ENCODE data around the gene TFDP2. TPM values are rescaled to one million over a fixed set of nuclear protein-coding genes. Genes with fewer than 3 reads are reported as not detected.
"Not testable (repeated sequence)": the region's sequence is repeated elsewhere in the genome, so short reads cannot be mapped to it uniquely, and the experiment has no call there.

Gene TFDP2
- total and polyA plus RNA-seq, 2 donors (not counting 1 experiment from before 2014, with no cell fraction given), result 5.5 to 31.7 TPM

GRCh38 chr3:142149673-142149992 is 289 bp upstream of the TFDP2 start:
- no peak for ATAC-seq (ENCODE audit: low read depth)
- no peaks in the 10 kb centered on the region for H3K9me3 Mint-ChIP-seq (ENCODE audit: insufficient read depth)
- intact Hi-C loops (cut with micrococcal nuclease), result loop anchor here (1.0 to 5.0 kb wide), 7 partner anchors 76 to 853 kb away; partner anchors contain the start of genes ATP1B3, ATR, GK5 and RNF7
- no peaks in the 10 kb centered on the region for H3K27me3 Mint-ChIP-seq
- peak overlapping the region; percentile 92 for H3K4me2 ChIP-seq (replicated peaks; ENCODE audit: low read depth, low read length, poor library complexity, severe bottlenecking)
- H3K27me3 ChIP-seq (replicated peaks in 1 of 4; ENCODE audit: control extremely low read depth in 1 of 4, control insufficient read depth in 3 of 4, insufficient read depth in 4 of 4, low read length in 3 of 4), result no peaks in the 10 kb centered on the region
- whole genome bisulfite sequencing (ENCODE audit: insufficient coverage), result 15% methylated on average over 12 of the region's 14 CpGs
- ChIA-PET CTCF (interaction anchor here (0.9 kb wide), 1 partner anchor 24 kb away, joined by 3 read pairs; no protein-coding TSS in a partner anchor), POLR2A (no interaction called here)
- peak overlapping the region; percentile 88 for H3K4me3 Mint-ChIP-seq
- H3K27ac ChIP-seq (ENCODE audit: low read length in 2 of 2), result peak overlapping the region in 1 of 2 donors; percentile 35
- H3K4me3 ChIP-seq (ENCODE audit: control extremely low read depth in 1 of 5, extremely low read depth in 1 of 5, insufficient read depth in 1 of 5, low read depth in 2 of 5, low read length in 4 of 5), result peak overlapping the region in 4 of 5 experiments; percentile 61 to 85 (median 76)
- no peak for DNase-seq
- peaks cover 8% of the 10 kb centered on the region for H3K79me2 ChIP-seq (ENCODE audit: control insufficient read depth, insufficient read depth, low read length)
- peaks cover 19% of the 10 kb centered on the region for H3K4me1 Mint-ChIP-seq
- no peaks in the 10 kb centered on the region for H3K9me3 ChIP-seq (ENCODE audit: control extremely low read depth in 1 of 3, control insufficient read depth in 2 of 3, insufficient read depth in 1 of 3, low read length in 2 of 3)
- TF ChIP-seq EZH2 (IDR thresholded peaks at IDR 0.05; ENCODE audit: borderline replicate concordance, insufficient read depth, low read depth, low read length, poor library complexity, severe bottlenecking), result no peak
- TF ChIP-seq CTCF (IDR thresholded peaks at IDR 0.05), result no peak
- H4K20me1 ChIP-seq (ENCODE audit: control insufficient read depth, insufficient read depth, low read length, poor library complexity, severe bottlenecking), result no peaks in the 10 kb centered on the region
- H3K9ac ChIP-seq (ENCODE audit: low read length), result peak overlapping the region; percentile 79
- peak overlapping the region; percentile 86 for H2AFZ ChIP-seq (ENCODE audit: insufficient read depth, low read depth, low read length, poor library complexity, severe bottlenecking)
- peak overlapping the region; percentile 87 for H3K27ac Mint-ChIP-seq
- H3K4me1 ChIP-seq (ENCODE audit: control insufficient read depth in 2 of 2, insufficient read depth in 2 of 2, low read length in 2 of 2), result peaks cover 7 to 15% of the 10 kb centered on the region in 2 donors
- H3K36me3 ChIP-seq (replicated peaks in 1 of 2; ENCODE audit: control extremely low read depth in 1 of 2, control insufficient read depth in 1 of 2, extremely low read depth in 1 of 2, insufficient read depth in 2 of 2, low read length in 1 of 2), result no peaks in the 10 kb centered on the region

- intact Hi-C loops (cut with micrococcal nuclease), result loop anchor here (2.0 to 5.0 kb wide), 5 partner anchors 271 to 854 kb away; partner anchors contain the start of genes ATP1B3, ATR, RNF7 and U2SURP
- peak overlapping the region; percentile 92 for H3K4me2 ChIP-seq (replicated peaks; ENCODE audit: low read depth, low read length, poor library complexity, severe bottlenecking)
- H3K36me3 ChIP-seq (replicated peaks in 1 of 2; ENCODE audit: control extremely low read depth in 1 of 2, control insufficient read depth in 1 of 2, extremely low read depth in 1 of 2, insufficient read depth in 2 of 2, low read length in 1 of 2), result no peaks in the 10 kb centered on the region
- no peak for ATAC-seq (ENCODE audit: low read depth)
- H3K27me3 ChIP-seq (replicated peaks in 1 of 4; ENCODE audit: control extremely low read depth in 1 of 4, control insufficient read depth in 3 of 4, insufficient read depth in 4 of 4, low read length in 3 of 4), result no peaks in the 10 kb centered on the region
- peaks cover 7 to 15% of the 10 kb centered on the region in 2 donors for H3K4me1 ChIP-seq (ENCODE audit: control insufficient read depth in 2 of 2, insufficient read depth in 2 of 2, low read length in 2 of 2)
- H3K9ac ChIP-seq (ENCODE audit: low read length), result peak overlapping the region; percentile 79
- peak overlapping the region in 1 of 2 donors; percentile 76 for H3K27ac ChIP-seq (ENCODE audit: low read length in 2 of 2)
- H4K20me1 ChIP-seq (ENCODE audit: control insufficient read depth, insufficient read depth, low read length, poor library complexity, severe bottlenecking), result no peaks in the 10 kb centered on the region
- H3K27ac Mint-ChIP-seq, result peak overlapping the region; percentile 64
- H3K4me3 Mint-ChIP-seq, result peak overlapping the region; percentile 88
- no peaks in the 10 kb centered on the region for H3K9me3 Mint-ChIP-seq (ENCODE audit: insufficient read depth)
- POLR2A ChIA-PET, result no interaction called here
- H3K79me2 ChIP-seq (ENCODE audit: control insufficient read depth, insufficient read depth, low read length), result peaks cover 19% of the 10 kb centered on the region
- H2AFZ ChIP-seq (ENCODE audit: insufficient read depth, low read depth, low read length, poor library complexity, severe bottlenecking), result peak overlapping the region; percentile 86
- H3K4me1 Mint-ChIP-seq, result peaks cover 19% of the 10 kb centered on the region
- 19% methylated on average over 4 of the region's 11 CpGs for WGBS (ENCODE audit: insufficient coverage)
- H3K4me3 ChIP-seq (ENCODE audit: control extremely low read depth in 1 of 5, extremely low read depth in 1 of 5, insufficient read depth in 1 of 5, low read depth in 2 of 5, low read length in 4 of 5), result peak overlapping the region; percentile 56 to 85 (median 74)
- no peaks in the 10 kb centered on the region for H3K9me3 ChIP-seq (ENCODE audit: control extremely low read depth in 1 of 3, control insufficient read depth in 2 of 3, insufficient read depth in 1 of 3, low read length in 2 of 3)
- no peaks in the 10 kb centered on the region for H3K27me3 Mint-ChIP-seq
- DNase-seq, result no peak
- CTCF ChIA-PET, result no interaction called here
- no peak for TF ChIP-seq CTCF (IDR thresholded peaks at IDR 0.05)
- TF ChIP-seq EZH2 (IDR thresholded peaks at IDR 0.05; ENCODE audit: borderline replicate concordance, insufficient read depth, low read depth, low read length, poor library complexity, severe bottlenecking), result no peak
Observed at GRCh38 chr3:142148044-142148791, 1.1 kb downstream of the TFDP2 start.

- H3K36me3 ChIP-seq (replicated peaks in 1 of 2; ENCODE audit: control extremely low read depth in 1 of 2, control insufficient read depth in 1 of 2, extremely low read depth in 1 of 2, insufficient read depth in 2 of 2, low read length in 1 of 2); ATAC-seq (ENCODE audit: low read depth); POLR2A ChIA-PET; H3K4me3 ChIP-seq (ENCODE audit: control extremely low read depth in 1 of 5, extremely low read depth in 1 of 5, insufficient read depth in 1 of 5, low read depth in 2 of 5, low read length in 4 of 5); H3K27me3 Mint-ChIP-seq; H4K20me1 ChIP-seq (ENCODE audit: control insufficient read depth, insufficient read depth, low read length, poor library complexity, severe bottlenecking); H3K27ac ChIP-seq (ENCODE audit: low read length in 2 of 2); H3K9me3 ChIP-seq (ENCODE audit: control extremely low read depth in 1 of 3, control insufficient read depth in 2 of 3, insufficient read depth in 1 of 3, low read length in 2 of 3); H3K27ac Mint-ChIP-seq; H3K4me3 Mint-ChIP-seq; CTCF ChIA-PET; H3K27me3 ChIP-seq (replicated peaks in 1 of 4; ENCODE audit: control extremely low read depth in 1 of 4, control insufficient read depth in 3 of 4, insufficient read depth in 4 of 4, low read length in 3 of 4); DNase-seq; H2AFZ ChIP-seq (ENCODE audit: insufficient read depth, low read depth, low read length, poor library complexity, severe bottlenecking); H3K4me2 ChIP-seq (replicated peaks; ENCODE audit: low read depth, low read length, poor library complexity, severe bottlenecking); intact Hi-C loops (cut with micrococcal nuclease); H3K9ac ChIP-seq (ENCODE audit: low read length); H3K9me3 Mint-ChIP-seq (ENCODE audit: insufficient read depth): not testable (repeated sequence)
- H3K4me1 Mint-ChIP-seq, result peaks cover 16% of the 10 kb centered on the region
- peaks cover 41% of the 10 kb centered on the region for H3K79me2 ChIP-seq (ENCODE audit: control insufficient read depth, insufficient read depth, low read length)
- 100% methylated on average over 3 of the region's 5 CpGs for WGBS (ENCODE audit: insufficient coverage)
- H3K4me1 ChIP-seq (ENCODE audit: control insufficient read depth in 2 of 2, insufficient read depth in 2 of 2, low read length in 2 of 2), result peaks cover 7 to 12% of the 10 kb centered on the region in 2 donors
Observed at GRCh38 chr3:142144587-142144986, 4.8 kb downstream of the TFDP2 start.
